HUES6 (cell line): ENCODE measurements around the gene HTRA1.

Experiments
- H3K27ac ChIP-seq: 2 replicates; pipeline ENCODE4 v1.7.0; 2013; ENCODE audit warnings: low read depth, mild to moderate bottlenecking, low read length, inconsistent platforms
- H3K27me3 ChIP-seq: 2 replicates; pipeline ENCODE4 v1.6.1; 2013; ENCODE audit warnings: low read length; ENCODE audit not compliant: control insufficient read depth, insufficient read depth
- H3K36me3 ChIP-seq: 2 replicates; pipeline ENCODE4 v1.6.1; 2013; ENCODE audit warnings: low read length; ENCODE audit not compliant: control insufficient read depth, insufficient read depth
- H3K4me1 ChIP-seq: 2 replicates; pipeline ENCODE4 v1.6.1; 2013; ENCODE audit warnings: low read length; ENCODE audit not compliant: control insufficient read depth, insufficient read depth
- H3K4me3 ChIP-seq: 2 replicates; pipeline ENCODE4 v1.5.1; 2013; ENCODE audit warnings: low read depth, low read length
- H3K9ac ChIP-seq: one replicate; pipeline ENCODE4 v1.6.1; 2013; ENCODE audit warnings: mild to moderate bottlenecking, low read length
- H3K9me3 ChIP-seq: 2 replicates; pipeline ENCODE4 v1.6.1; 2013; ENCODE audit warnings: low read depth, low read length; ENCODE audit not compliant: control insufficient read depth, insufficient read depth

Gene HTRA1

GRCh38 chr10:122524811-122525210 is 63.5 kb downstream of the HTRA1 start:
- Histone ChIP-seq H3K36me3 (no peaks in the 10 kb centered on the region), H3K9me3 (no peaks in the 10 kb centered on the region), H3K4me1 (no peaks in the 10 kb centered on the region; the same call in 1 of the 2 replicates), H3K27ac (no peak overlapping the region), H3K27me3 (no peaks in the 10 kb centered on the region), H3K4me3 (no peak overlapping the region), H3K9ac (no peak overlapping the region)

DNA sequence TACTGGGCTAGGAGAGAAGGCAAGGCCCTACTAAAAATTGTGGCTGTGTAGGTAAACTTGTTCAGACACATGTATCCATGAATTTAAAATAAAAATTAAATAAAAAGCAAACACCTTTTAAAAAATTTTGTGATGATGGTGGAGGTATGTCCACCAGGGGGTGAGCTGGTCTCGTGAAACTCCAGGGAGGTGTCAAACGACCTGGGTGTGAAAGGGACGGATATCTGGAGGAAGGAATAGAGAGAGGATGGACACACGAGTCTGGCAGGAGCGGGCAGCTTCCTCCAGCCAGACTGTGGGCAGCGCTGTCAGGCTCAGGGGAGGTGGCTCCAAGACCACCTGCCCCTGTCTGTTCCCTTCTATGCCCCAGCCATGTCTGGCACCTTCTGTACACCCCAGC is 64.4 kb downstream of the HTRA1 start:
- Histone ChIP-seq H3K4me1 (no peaks in the 10 kb centered on the region; the same call in 1 of the 2 replicates), H3K27ac (no peak overlapping the region), H3K36me3 (no peaks in the 10 kb centered on the region), H3K9ac (no peak overlapping the region), H3K27me3 (no peaks in the 10 kb centered on the region), H3K4me3 (no peak overlapping the region), H3K9me3 (no peaks in the 10 kb centered on the region)

DNA sequence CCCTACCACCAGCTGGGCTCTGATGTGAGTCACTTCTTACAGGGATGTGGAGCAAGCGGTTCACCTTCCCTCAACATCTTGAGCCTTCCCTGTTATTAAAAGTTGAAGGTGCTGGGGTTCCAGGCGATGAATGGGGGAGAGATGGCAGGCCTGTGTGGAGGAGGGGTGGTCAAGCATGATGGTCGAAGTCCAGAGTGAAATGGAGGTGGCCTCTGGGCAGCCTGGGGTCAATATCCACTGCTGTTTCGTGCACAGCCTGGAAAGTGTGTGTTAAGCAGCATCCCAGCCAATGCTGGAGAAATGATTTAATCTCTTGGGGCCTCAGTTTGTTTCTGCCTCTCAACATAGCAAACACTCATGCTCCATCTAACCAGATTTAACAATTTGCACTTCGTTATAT is 65.5 kb downstream of the HTRA1 start:
- Histone ChIP-seq H3K9ac (no peak overlapping the region), H3K4me3 (no peak overlapping the region), H3K36me3 (no peaks in the 10 kb centered on the region), H3K4me1 (no peaks in the 10 kb centered on the region; the same call in 1 of the 2 replicates), H3K9me3 (no peaks in the 10 kb centered on the region), H3K27me3 (no peaks in the 10 kb centered on the region), H3K27ac (no peak overlapping the region)

- no peak overlapping the region for H3K27ac ChIP-seq
- H3K36me3 ChIP-seq, result no peaks in the 10 kb centered on the region
- no peaks in the 10 kb centered on the region; the same call in 1 of the 2 replicates for H3K4me1 ChIP-seq
- H3K9ac ChIP-seq, result no peak overlapping the region
- no peaks in the 10 kb centered on the region for H3K9me3 ChIP-seq
- H3K27me3 ChIP-seq, result no peaks in the 10 kb centered on the region
- no peak overlapping the region for H3K4me3 ChIP-seq
Measured at GRCh38 chr10:122530177-122530576, 68.8 kb downstream of the HTRA1 start.

GRCh38 chr10:122531261-122531660 is 69.9 kb downstream of the HTRA1 start:
- Histone ChIP-seq H3K4me1 (no peaks in the 10 kb centered on the region; the same call in 1 of the 2 replicates), H3K27ac (no peak overlapping the region), H3K4me3 (no peak overlapping the region), H3K9me3 (no peaks in the 10 kb centered on the region), H3K9ac (no peak overlapping the region), H3K36me3 (no peaks in the 10 kb centered on the region), H3K27me3 (no peaks in the 10 kb centered on the region)

DNA sequence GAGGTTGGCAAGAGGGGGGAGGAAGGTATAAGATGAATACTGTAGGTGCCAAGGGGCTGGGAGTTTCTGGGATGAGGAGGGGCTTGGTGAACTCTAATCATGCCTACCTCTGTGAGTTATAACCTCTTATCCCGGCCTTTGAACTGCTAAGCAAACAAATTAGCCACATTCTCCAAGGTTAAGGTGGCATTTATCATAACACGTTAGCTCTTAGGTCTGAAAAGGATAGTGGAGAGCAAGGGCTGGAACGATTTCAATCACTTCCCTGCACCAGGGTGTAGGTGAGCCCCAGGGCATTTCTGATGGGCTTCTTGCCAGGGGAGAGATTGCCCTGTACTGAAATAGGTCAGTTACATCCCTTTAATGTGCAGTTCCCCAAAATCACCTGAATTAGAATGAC is 70.6 kb downstream of the HTRA1 start:
- Histone ChIP-seq H3K27ac (no peak overlapping the region), H3K4me3 (no peak overlapping the region), H3K4me1 (no peaks in the 10 kb centered on the region; the same call in 1 of the 2 replicates), H3K9me3 (no peaks in the 10 kb centered on the region), H3K9ac (no peak overlapping the region), H3K27me3 (no peaks in the 10 kb centered on the region), H3K36me3 (no peaks in the 10 kb centered on the region)

DNA sequence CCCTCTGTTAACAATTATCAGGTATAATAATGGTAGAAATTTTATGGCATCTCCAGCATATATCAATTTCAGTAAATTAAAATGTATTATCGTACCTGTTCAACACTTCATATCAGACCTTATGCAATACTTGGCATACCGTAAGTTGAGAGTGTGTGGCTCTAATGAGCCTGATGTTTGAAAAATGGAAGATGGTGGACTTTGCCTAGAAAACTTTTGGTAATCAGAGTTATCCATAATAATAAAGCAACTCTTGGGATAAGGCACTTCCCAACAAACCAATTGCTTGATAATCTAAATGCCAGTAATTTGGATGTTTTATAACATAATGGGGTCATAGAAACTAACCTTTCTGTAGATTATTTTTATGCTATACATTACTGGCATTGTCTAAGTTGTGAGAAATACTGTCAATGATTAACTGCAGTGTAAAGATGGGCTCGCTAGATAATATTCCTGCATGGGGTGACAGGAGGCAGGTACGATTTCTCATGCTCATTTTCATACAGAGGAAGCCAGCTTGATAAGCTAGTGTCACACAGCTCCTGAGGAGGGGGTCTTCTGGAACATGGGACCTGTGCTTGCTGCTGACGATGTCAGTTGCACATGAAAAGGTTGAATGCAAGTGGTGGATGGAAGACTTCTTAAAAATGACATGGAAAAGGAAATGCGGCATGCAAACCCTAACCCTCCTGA is 71.4 kb downstream of the HTRA1 start:
- Histone ChIP-seq H3K4me1 (no peaks in the 10 kb centered on the region), H3K9me3 (no peaks in the 10 kb centered on the region), H3K27ac (no peak overlapping the region), H3K4me3 (no peak overlapping the region), H3K36me3 (no peaks in the 10 kb centered on the region), H3K27me3 (no peaks in the 10 kb centered on the region), H3K9ac (no peak overlapping the region)

DNA sequence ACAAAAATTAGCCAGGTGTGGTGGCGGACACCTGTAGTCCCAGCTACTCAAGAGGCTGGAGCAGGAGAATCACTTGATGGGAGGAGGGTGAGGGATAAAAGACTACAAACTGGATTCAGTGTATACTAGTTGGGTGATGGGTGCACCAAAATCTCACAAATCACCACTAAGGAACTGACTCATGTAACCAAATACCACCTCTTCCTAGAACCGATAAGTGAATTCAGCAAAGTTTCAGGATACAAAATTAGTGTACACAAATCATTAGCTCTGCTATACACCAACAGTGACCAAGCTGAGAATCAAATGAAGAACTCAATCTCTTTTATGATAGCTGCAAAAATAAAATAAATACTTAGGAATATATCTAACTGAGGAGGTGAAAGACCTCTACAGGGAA is 76.2 kb downstream of the HTRA1 start:
- Histone ChIP-seq H3K4me3 (no peak overlapping the region), H3K27ac (no peak overlapping the region), H3K36me3 (no peaks in the 10 kb centered on the region), H3K4me1 (no peaks in the 10 kb centered on the region), H3K9ac (no peak overlapping the region), H3K9me3 (no peaks in the 10 kb centered on the region), H3K27me3 (no peaks in the 10 kb centered on the region)

- Histone ChIP-seq H3K27ac (no peak overlapping the region), H3K27me3 (no peaks in the 10 kb centered on the region), H3K9me3 (no peaks in the 10 kb centered on the region), H3K4me1 (no peaks in the 10 kb centered on the region), H3K9ac (no peak overlapping the region), H3K36me3 (no peaks in the 10 kb centered on the region), H3K4me3 (no peak overlapping the region)
Measured at GRCh38 chr10:122541541-122542002, 80.2 kb downstream of the HTRA1 start.

DNA sequence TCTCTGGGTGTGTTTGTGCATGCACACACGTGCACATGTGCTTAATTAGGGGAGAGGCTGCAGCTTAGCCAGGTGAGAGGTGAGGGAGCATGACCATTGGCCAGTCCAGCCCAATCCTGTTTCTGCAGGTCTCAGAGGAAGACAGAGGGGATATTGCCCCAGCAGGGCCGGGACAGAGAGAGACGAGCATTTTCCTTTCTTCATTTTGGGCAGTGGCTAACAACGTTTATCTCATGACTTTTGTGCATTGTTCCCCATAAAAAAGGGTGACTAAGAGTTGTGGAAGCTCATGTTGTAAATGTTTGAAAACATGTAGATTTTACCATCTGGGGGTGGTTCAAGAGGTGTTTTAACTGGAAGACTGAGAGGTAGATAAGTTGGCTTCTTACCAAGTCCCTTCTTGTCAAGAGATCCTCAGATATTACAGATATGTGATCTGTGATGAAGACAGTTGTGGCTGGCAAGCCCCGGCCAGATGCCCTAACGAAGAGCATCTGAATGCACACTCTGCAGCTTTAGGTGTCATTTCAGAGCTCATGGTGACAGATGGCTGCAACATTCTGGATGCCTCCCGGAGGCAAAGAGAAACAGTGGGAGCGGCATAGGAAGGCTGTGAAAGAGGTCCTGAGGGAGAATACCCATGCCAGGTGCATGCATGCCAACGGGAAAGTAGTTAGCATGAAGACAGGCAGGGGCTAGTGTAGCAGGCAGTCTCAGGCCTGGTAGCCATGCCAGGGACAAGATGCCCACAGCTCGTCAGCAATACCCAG is 82.5 kb downstream of the HTRA1 start:
- Histone ChIP-seq H3K27me3 (no peaks in the 10 kb centered on the region), H3K36me3 (no peaks in the 10 kb centered on the region), H3K27ac (no peak overlapping the region), H3K4me1 (no peaks in the 10 kb centered on the region), H3K4me3 (no peak overlapping the region), H3K9me3 (no peaks in the 10 kb centered on the region), H3K9ac (no peak overlapping the region)

DNA sequence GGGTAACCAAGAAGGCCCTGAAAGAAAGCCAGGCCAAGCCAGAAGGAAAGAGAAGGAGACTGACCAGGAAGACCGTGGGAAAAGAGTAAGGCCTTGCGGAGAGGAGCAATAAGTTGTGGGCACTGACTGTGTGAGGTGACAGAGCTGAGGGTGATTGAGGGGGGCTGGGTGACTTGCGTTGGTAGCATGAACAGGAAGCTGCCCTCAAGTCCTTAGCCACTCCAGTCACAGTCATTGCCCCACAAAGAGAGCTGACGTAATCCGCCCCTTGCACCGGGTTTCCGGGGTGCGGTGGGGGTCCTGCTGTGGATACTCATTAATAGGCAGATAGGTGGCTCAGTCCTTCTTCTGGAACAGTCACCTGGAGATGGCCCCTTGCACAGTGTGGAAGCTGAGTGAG is 83.1 kb downstream of the HTRA1 start:
- no peak overlapping the region for H3K9ac ChIP-seq
- no peaks in the 10 kb centered on the region for H3K27me3 ChIP-seq
- no peaks in the 10 kb centered on the region for H3K36me3 ChIP-seq
- no peak overlapping the region for H3K27ac ChIP-seq
- H3K9me3 ChIP-seq, result no peaks in the 10 kb centered on the region
- H3K4me3 ChIP-seq, result no peak overlapping the region
- no peaks in the 10 kb centered on the region for H3K4me1 ChIP-seq
